Vagina (tissue), 2 donors: Measurements from ENCODE around the gene LPP.

Source experiments
- POLR2A ChIP-seq, 2 donors: fragments of 450-650 bp; IDR thresholded peaks; one replicate each; pipeline ENCODE4 v1.6.1; 2017; ENCODE audit warnings: antibody characterized with exemption in 2 of 2, mild to moderate bottlenecking in 2 of 2, moderate library complexity in 2 of 2
- POLR2AphosphoS5 ChIP-seq, 2 donors: sonication (generic); formaldehyde crosslinking; IDR thresholded peaks; one replicate each; pipeline ENCODE4 v1.9.0; 2017; ENCODE audit warnings: antibody characterized with exemption in 2 of 2, mild to moderate bottlenecking in 2 of 2, low read depth in 1 of 2; ENCODE audit not compliant: insufficient read depth in 1 of 2
- TF ChIP-seq, protein P1 (sequence below), 3 experiments: fragments of 450-650 bp in 2 of 3; fragments of 200-600 bp in 1 of 3; sonication (generic) in 1 of 3; IDR thresholded peaks; one replicate each; pipeline ENCODE4 v1.5.1; 2017 to 2019; ENCODE audit warnings: antibody characterized with exemption in 3 of 3, mild to moderate bottlenecking in 2 of 3, moderate library complexity in 2 of 3

DNA sequence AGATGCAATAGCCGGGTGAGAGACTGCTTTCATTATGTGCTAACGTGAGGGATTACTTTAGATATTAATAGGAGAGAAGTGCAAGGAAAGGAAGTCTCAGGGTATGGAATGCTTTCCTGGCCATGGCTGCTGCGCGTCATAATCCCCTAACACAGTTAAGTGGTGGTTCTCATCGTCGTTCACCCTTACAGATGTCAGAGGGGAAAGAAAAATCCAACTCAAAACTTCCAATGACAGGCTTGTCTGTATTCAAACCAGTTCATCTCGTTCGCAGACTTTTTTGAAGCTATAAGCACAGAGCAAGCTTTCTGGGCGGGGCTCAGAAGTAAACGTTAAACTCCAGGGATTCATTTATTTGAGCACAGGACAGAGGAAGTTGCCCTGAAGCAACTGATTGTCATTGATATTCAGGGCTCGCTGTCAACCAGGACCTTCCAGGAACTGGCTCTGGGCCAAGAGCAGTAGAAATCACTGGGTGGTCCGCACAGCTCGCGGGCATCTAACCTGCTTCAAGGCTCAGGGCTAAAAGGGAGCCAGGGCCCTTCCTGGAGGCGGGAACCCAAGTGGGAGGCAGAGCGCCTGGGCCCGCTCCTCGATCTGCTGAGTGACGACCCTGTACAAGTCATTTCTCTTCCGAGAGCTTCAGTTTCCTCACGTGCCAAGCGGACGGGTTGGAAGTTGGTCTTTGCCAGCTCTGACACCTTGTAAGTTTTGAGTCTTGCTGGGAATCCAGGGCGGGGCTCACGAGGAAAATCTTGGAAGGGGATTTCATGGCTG, 1.1 kb upstream of the LPP start:
- TF ChIP-seq, protein P1, sequence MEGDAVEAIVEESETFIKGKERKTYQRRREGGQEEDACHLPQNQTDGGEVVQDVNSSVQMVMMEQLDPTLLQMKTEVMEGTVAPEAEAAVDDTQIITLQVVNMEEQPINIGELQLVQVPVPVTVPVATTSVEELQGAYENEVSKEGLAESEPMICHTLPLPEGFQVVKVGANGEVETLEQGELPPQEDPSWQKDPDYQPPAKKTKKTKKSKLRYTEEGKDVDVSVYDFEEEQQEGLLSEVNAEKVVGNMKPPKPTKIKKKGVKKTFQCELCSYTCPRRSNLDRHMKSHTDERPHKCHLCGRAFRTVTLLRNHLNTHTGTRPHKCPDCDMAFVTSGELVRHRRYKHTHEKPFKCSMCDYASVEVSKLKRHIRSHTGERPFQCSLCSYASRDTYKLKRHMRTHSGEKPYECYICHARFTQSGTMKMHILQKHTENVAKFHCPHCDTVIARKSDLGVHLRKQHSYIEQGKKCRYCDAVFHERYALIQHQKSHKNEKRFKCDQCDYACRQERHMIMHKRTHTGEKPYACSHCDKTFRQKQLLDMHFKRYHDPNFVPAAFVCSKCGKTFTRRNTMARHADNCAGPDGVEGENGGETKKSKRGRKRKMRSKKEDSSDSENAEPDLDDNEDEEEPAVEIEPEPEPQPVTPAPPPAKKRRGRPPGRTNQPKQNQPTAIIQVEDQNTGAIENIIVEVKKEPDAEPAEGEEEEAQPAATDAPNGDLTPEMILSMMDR (IDR thresholded peaks at IDR 0.05): no peak
- TF ChIP-seq POLR2A (IDR thresholded peaks at IDR 0.05): no peak
- peak in 1 of 2 donors; percentile 65 for TF ChIP-seq POLR2AphosphoS5 (IDR thresholded peaks at IDR 0.05; ENCODE audit: insufficient read depth in 1 of 2, low read depth in 1 of 2)
